Measurements from ENCODE around the gene ZNF438.
"Not testable (repeated sequence)": the region's sequence is repeated elsewhere in the genome, so short reads cannot be mapped to it uniquely, and the experiment has no call there.

ZNF438 gene

DNA sequence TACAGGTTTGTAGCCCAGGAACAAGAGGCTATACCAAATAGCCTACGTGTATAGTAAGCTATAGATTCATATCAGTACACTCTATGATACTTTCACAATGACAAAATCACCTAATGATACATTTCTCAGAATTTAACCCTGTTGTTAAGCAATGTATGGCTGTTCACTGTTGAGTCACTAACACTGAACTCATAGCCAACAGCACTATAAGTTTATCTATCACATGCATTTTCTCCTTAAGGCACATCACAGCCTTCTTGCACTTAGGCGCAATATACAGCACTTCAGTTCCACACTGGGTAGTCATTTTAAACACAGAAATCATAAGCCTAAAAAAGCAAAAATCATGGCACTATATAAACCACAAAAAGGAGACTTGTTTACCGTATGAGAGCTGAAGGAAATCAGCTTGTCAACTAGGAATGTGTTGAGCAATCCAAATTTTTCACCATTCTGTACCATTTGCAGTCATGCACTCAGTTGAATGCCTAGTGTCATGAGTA lies 45.6 kb downstream of the ZNF438 start:
- DNase-seq (ENCODE audit: low read depth, low spot score): no peak

DNA sequence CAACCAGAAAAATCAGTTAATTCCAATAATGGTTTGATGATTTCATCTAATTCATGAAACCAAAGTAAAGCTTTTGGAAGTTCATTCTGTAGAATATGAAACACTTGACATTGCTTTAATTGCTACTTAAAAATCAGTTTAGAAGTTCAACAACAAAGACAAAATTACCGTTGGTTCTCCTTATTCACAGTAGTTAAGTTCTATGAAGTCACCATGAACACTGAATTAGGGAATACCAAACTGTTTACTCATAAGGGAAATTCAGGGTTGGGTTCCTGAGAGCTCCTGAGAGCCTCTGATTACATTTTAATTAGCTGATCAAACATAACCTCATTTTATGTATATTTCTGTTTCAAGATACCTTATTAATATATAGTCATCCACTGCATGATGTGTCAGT lies 46.2 kb downstream of the ZNF438 start:
- no peak for DNase-seq (ENCODE audit: low read depth, low spot score)

DNA sequence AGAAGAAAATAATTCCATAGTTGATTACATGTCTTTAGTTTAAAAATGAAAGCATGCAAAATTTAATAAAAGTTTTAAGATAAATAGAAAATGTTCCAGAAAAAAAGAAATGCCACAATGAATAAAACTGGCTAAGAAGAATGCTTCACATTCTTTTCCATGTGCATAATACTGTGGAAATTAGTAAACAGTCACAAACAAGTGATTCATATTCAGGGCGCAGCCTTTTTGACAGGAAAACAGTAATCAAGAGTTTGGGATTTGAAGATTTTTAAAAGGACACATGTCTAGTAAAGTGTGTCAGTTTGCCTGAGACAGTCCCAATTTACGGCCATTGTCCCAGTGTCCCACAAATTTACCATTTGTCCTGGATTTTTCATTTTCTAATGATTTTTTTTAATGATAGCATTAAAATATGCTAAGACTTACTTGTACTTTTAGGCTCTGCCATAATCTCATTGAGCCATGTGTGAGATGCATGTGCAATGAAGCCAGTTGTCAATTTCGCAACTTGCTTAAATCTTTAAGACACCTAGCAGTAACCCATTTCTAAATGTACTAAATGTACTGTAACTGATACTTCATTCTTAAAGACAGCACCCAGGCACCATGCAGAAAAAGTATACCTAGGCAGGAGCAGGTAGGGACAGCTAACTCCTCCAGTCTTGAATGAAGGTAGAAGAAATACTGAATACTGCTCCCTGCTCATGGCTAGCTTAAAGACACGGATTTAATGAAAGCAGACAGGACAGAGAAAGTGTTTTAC lies 46.9 kb downstream of the ZNF438 start:
- DNase-seq (ENCODE audit: low read depth, low spot score): no peak

DNA sequence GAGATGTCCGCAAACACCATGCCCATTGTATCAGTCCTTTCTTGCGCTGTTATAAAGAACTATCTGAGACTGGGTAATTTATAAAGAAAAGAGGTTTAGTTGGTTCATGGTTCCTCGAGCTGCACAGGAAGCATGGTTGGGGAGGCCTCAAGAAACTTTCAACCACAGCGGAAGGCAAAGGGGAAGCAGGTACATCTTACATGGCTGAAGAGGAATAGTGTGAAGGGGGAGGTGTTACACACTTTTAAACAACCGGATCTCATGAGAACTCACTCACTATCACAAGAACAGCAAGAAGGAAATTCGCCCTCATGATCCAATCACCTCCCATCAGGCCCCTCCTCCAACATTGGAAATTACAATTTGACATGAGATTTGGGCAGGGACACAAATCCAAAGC lies 48.5 kb downstream of the ZNF438 start:
- not testable (repeated sequence) for DNase-seq (ENCODE audit: low read depth, low spot score)

DNA sequence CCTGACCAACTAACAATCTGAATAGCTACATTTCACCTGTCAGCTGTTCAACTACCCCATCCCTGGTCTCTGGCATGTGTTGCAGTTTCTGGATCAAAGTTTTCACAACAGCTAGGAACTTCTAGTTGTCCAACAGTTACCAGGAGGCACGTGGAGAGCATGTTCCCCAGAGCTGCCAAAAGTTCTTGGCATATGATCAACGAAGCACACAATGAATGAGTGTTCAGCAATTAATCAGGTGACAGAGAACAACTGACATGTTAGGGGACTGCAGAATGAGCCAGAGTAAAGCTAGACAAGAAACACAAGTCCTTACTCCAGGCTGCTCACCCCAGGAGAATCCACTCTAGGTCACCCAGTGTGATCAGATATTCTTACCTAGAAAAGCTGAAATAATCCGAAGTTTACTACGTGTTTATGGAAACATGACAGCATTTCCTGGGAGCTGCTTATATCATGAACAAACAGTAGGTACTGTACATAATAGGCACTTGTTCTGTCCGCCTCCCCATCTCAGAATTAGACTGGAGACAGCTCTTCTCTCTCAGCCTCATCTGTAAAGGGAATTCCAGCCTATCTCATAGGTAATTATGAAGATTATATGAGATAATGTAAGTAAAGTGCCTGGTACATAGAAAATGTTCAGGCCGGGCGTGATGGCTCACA lies 50.6 kb downstream of the ZNF438 start:
- no peak for DNase-seq (ENCODE audit: low read depth, low spot score)

DNA sequence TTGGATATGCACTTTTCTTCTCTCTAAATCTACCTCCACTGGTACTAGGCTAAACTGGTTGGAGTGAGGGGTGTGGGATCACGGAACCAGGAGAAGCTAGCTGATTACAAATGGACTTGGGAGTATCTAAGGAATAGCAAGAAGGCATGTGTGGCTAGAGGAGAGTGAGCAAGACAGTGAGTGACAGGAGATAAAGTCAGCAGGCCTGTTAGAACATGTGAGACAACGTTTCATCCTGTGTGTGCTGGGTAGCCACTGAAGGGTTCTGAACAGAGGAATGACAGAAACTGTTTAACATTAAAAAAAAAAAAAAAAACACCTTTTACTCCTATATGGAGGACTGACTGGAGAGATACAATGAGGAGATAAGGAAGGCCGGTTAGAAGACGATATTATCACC lies 51.7 kb downstream of the ZNF438 start:
- DNase-seq (ENCODE audit: low read depth, low spot score): no peak

DNA sequence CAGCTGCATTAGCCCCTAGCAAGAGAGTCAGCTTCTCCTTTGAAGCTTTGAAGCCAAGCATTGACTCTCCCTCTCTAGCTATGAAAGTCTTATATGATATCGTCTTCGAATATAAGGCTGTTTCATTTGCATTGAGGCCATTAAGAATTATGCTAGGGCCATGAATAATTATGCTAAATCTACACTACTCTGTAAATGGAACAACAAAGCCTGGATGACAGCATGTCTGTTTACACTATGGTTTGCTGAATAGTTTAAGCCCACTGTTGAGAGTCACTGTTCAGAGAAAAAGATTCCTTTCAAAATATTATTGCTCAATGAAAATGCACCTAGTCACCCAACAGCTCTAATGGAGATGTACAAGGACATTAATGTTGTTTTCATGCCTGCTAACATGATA lies 52.8 kb downstream of the ZNF438 start:
- no peak for DNase-seq (ENCODE audit: low read depth, low spot score)

DNA sequence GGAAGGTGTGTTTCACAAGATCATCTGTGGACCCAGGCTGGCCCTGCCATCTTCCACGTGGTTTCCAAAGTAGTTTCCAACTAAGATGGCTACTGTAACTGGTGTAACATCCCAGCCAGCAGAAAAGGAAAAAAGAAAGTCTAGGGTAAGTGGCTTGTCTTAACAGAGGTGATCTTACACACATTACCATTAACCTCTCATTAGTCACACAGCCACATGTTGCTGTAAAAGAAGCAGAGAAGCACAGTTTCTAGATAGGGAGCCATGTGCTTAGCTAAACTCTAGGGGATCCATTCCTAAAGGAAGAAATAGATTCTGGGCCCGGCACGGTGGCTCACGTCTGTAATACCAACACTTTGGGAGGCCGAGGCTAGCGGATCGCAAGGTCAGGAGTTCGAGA lies 54.3 kb downstream of the ZNF438 start:
- no peak for DNase-seq (ENCODE audit: low read depth, low spot score)

DNA sequence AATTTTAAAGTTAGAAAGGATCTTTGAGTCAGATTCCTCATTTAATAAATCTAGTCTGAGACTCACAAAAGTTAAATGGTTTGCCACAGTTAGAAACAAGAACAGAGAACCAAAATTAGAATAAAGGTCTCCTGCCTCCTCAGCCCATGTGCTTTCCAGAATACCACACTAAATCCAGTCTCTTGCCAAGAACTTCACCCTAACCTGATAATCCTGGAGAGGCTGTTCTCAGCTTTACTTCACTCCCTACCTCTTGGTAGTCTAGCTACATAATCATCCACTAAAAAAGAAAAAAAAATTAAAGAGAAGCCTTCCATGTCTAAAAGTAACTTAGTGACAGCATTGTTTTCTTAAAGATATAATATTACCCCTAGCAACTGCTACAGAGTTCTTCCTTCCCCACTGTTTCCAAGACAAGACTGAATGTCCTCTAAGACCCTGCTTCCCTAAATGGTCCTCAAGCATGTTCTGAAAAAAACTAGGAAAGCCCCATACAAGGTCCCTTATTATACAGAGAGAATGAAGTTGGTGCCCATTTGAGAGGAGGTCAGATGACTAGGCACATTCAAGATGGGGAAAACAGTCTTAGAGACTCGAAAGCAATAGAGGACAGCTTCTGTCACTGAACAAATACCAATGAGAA lies 56.8 kb downstream of the ZNF438 start:
- DNase-seq (ENCODE audit: low read depth, low spot score): no peak

DNA sequence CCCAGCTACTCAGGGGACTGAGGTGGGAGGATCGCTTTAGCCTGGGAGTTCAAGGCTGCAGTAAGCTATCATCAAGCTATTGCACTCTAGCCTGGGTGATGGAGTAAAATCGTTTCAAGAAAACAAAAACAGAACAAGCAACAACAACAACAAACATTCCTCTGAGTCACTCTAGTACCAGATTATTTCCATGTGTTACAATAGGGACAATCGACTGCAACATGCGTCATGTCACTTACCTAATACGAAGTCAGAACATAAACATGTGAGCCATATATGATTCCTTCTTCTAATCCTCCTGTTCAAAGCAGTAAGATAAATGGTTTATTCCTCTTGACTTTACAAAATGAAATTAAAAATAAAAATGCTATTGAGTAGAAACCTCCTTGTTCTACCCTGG lies 57.3 kb downstream of the ZNF438 start:
- DNase-seq (ENCODE audit: low read depth, low spot score): no peak

DNA sequence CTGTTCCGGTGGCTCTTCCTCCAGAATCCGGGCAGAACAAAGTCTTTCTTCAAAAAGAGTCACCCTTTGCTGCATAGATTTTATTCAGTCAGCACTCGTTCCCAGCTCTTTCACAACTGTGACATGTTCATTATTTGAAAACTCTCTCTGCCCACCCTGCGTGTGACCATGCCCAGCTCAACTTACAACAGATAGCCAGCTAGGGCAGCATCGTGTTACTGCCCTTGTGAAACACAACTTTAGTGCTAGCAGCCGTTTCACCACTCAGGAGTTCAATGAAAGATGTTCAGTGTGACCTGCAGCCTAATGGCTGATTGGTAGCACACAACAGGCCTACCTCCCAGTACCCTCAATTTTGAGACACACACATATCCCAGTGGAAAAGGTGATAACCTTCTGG lies 57.9 kb downstream of the ZNF438 start:
- DNase-seq (ENCODE audit: low read depth, low spot score): no peak

DNA sequence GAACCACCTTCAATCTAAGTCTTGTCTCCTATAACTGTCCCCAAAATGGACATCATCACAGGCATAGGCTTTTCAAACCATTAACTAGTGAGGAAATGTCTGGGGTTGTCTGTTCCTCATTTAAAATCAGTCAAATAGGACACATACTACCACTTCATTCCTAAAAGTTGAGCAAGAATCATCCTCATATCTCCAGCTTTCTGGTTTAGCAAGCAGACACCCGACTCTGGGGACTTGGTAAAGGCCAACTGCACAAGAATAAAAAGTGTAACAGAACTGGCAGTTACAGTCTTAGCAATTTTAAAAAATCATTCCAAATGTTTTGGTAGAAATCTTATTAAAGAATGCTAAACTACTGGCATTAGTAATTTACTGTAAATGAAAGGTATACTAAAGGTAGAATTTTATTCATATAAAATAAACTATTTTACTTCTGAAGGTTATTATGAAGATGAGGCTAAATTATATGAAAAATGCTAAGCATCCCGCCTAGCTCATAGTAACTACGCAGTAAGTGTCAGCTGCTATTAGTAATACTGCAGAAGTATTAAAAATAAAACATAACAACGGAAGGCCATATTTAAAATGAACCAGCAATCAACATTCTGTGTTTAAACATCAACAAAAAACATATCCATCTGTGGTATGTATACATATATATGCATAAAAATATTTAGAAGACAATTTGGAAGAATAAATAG lies 60.8 kb downstream of the ZNF438 start:
- DNase-seq (ENCODE audit: low read depth, low spot score): no peak

DNA sequence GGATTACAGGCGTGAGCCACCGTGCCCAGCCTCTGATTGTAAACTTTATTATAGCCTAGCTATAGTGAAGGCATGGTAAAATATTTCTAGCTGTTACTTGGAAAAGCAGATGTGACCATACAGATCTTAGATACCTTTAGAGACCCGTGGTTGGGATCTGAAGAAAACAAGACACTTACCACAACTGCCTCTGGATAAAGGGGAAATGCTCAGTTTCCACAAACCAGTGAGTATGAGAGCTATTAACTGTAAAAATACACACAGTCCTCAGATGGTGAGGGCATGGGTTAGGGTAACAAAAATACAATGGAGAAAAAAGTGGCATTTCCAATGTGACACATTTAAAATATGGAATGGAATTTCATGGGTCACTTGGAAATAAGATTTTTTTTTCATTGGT lies 63.0 kb downstream of the ZNF438 start:
- DNase-seq (ENCODE audit: low read depth, low spot score): no peak

DNA sequence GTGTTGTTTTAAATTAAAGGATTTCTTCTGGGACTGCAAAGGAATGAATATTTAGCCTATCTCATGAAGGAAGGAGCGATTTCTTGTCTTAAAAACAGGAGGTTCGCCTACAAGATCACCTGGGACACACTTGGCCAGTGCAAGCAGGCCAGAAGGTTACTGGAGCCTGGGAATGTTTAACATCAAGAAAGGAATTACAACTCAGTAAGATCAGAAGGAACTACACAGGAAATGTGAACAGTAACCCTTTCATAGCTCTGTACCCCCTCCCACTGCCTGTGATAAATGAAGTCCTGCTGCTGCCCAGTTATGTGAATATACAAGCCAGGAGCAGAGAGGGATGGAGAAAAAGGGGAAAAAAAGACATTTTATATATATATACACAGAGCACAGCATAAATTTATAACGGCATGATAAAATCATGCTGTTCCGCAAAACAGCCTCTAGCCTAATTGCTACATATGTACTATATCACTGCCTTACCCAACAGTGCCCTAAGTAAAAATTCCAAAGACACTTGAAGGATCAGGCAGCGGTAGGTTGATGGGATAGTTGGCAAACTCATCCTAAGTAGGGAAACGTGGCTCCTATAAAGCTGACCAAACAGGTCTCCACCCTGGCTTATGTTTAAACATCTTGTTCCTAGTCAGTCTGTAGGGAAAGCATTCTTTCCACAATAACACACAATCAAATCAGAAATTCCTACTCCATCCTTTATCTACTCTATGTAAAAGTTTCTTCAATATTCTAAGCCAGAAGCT lies 63.8 kb downstream of the ZNF438 start:
- no peak for DNase-seq (ENCODE audit: low read depth, low spot score)

DNA sequence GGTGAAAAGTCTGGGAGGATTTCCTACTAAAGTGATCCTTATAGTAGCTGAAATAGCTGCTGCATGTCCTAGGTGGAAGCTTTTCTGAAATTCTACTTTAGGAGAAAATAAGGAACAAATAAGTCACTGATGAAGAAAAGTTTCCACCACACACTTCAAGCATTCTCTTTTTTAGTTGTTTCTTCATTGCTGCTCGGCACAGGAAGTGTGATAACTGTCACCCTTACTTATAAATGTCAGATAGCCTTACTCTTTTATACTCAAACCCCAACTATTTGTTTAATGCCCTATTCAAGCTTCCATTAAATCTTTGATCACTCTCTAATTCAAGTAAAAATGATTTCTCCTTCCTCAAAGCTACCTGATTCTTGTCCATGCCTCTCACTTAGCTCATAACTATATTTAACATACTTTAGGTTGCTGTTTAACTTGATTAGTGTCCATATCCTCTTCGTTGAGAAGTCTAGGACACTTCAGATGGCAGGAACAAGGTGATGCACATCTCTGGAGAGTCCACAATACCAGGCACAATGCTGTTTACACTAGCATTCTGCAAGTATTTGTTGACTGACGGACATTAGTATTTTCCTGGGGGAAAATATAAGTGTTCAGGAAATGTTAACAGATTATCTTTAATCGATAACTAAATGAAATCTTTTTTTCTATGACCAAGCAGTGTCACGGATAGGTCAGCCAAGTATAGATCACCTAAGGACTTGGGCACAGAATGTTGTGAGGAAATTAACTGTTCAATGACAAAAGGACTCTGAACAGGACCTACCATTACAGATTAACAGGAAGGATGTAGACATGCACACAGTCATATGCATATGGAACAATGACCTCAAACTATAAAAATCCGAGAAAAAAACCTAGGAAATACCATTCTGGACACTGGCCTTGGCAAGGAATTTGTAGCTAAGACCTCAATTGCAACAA lies 67.4 kb downstream of the ZNF438 start:
- no peak for DNase-seq (ENCODE audit: low read depth, low spot score)

DNA sequence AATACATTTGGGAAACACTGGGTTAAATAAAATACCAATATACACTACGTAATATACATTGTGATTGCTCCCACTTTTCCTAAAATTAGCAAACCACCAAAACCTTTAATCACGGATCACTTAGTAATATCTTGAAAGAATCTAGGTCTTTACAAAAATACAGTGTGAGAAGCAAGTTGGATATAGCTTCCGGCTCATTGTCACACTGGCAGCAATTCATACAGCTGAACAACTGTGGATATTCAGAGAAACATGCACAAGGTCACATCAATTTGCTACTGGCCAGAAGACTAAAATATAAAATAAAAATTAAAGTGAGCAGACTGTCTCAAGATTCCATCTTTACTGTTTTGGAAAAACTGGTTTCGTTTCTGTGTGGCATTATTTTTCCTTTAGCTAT lies 69.1 kb downstream of the ZNF438 start:
- no peak for DNase-seq (ENCODE audit: low read depth, low spot score)

DNA sequence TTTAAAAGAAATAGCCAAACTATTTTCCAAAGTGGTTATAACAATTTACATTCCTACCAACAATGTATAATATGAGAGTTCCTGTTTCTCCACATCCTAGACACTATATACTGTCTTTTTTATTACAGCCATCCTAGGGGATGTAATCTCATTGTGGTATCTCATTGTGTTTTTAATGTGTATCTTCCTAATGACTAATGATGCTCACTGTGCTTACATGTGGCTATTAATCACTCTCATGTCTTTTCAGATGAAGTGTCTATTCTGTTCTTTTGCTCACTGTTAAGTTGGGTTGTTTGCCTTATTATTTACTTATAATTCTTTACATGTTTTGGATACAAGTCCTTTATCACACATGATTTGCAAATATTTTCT lies 71.8 kb downstream of the ZNF438 start:
- no peak for DNase-seq (ENCODE audit: low read depth, low spot score)

DNA sequence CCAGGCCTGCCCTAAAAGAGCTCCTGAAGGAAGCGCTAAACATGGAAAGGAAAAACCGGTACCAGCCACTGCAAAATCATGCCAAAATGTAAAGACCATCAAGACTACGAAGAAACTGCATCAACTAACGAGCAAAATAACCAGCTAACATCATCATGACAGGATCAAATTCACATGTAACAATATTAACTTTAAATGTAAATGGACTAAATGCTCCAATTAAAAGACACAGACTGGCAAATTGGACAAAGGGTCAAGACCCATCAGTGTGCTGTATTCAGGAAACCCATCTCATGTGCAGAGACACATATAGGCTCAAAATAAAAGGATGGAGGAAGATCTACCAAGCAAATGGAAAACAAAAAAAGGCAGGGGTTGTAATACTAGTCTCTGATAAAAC lies 82.4 kb downstream of the ZNF438 start:
- DNase-seq (ENCODE audit: low read depth, low spot score): not testable (repeated sequence)

DNA sequence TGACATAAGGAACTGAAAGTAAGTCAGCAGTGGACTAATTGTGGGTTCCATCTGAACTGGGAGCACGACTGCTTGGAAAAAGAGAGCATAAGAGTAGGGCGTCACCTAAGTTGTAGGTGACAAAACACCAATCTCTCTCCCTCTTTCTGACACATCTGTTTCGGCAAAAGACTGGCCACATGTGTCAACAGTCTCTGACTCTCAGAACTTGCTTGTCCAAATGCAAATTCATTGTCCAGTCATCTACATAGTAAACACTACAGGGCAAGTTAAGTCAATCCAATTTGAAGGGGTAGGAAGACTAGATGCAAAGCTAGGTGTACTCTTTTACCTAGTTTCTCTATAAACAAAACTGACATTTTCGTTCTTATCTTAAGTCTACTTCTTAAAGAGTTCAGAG lies 87.7 kb downstream of the ZNF438 start:
- no peak for DNase-seq (ENCODE audit: low read depth, low spot score)

DNA sequence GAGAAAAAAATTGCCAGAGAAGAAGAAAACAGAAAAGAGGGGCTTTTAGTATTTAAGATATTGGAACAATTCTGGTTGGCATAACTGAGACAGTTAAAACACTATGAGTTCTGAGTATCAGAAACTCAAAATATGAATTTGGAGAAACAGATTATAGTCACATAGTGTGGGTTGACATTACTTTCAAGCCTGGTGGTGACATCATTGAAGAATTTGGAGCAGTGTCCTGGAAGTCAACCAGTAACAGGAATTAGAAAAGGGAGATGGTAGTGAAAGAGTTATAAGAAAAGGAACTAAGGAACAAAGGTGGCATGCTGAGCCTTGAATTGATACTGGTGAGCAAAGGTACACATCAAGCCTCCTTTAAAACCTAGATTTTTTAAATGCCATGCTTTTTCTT lies 88.2 kb downstream of the ZNF438 start:
- no peak for DNase-seq (ENCODE audit: low read depth, low spot score)

Data from iPS DF 19.7 (cell line).